Mesenchymal stem cell (in vitro differentiated cells and primary cell): Measurements from ENCODE around the gene MAN1C1.

Experiments
- DNase-seq: peaks from one replicate; pipeline ENCODE4 v3.0.0-alpha.2; 2013
- H2AFZ ChIP-seq: one replicate; pipeline ENCODE4 v1.6.1; 2013; ENCODE audit warnings: low read depth, mild to moderate bottlenecking, control low read depth, inconsistent platforms, low read length, moderate library complexity
- H2AK5ac ChIP-seq: 2 replicates; pipeline ENCODE4 v1.6.1; 2013; ENCODE audit warnings: low read length, moderate library complexity, mild to moderate bottlenecking, inconsistent platforms; ENCODE audit not compliant: severe bottlenecking
- H2BK120ac ChIP-seq: one replicate; pipeline ENCODE4 v1.6.1; 2013; ENCODE audit warnings: low read depth, mild to moderate bottlenecking, inconsistent platforms, low read length, moderate library complexity
- H2BK12ac ChIP-seq, 2 experiments: one replicate each; pipeline ENCODE4 v1.6.1; 2013; ENCODE audit warnings: inconsistent platforms in 2 of 2, low read length in 2 of 2, mild to moderate bottlenecking in 2 of 2, moderate library complexity in 2 of 2, control low read depth in 1 of 2
- H2BK15ac ChIP-seq: one replicate; pipeline ENCODE4 v1.6.1; 2013; ENCODE audit warnings: mild to moderate bottlenecking, low read depth, inconsistent platforms; ENCODE audit not compliant: poor library complexity, severe bottlenecking
- H2BK5ac ChIP-seq: 2 replicates; pipeline ENCODE4 v1.6.1; 2013; ENCODE audit warnings: low read depth, mild to moderate bottlenecking, low read length, control low read depth, inconsistent platforms; ENCODE audit not compliant: poor library complexity, severe bottlenecking
- H3K14ac ChIP-seq, 2 experiments: one replicate each; pipeline ENCODE4 v1.6.1; 2013; ENCODE audit warnings: inconsistent platforms in 2 of 2, low read length in 2 of 2, control low read depth in 1 of 2, mild to moderate bottlenecking in 1 of 2, moderate library complexity in 1 of 2
- H3K18ac ChIP-seq, 2 experiments: one replicate each; pipeline ENCODE4 v1.6.1; 2013; ENCODE audit warnings: inconsistent platforms in 2 of 2, low read length in 2 of 2, control low read depth in 1 of 2, low read depth in 1 of 2, mild to moderate bottlenecking in 1 of 2
- H3K23ac ChIP-seq, 2 experiments: one replicate each; pipeline ENCODE4 v1.6.1; 2013; ENCODE audit warnings: inconsistent platforms in 2 of 2, low read length in 2 of 2, mild to moderate bottlenecking in 2 of 2, moderate library complexity in 2 of 2, control low read depth in 1 of 2
- H3K27ac ChIP-seq: 2 replicates; pipeline ENCODE4 v1.5.1; 2013; ENCODE audit warnings: mild to moderate bottlenecking, moderate library complexity, low read length, control low read depth, inconsistent platforms; ENCODE audit not compliant: poor library complexity, severe bottlenecking
- H3K27me3 ChIP-seq, 2 experiments: 2 replicates each; pipeline versions ENCODE4 v1.6.1 to v1.7.0; 2013; ENCODE audit warnings: low read length in 2 of 2, mild to moderate bottlenecking in 2 of 2, moderate library complexity in 2 of 2, control low read depth in 1 of 2, inconsistent platforms in 1 of 2; ENCODE audit not compliant: control insufficient read depth in 1 of 2, insufficient read depth in 1 of 2
- H3K36me3 ChIP-seq, 2 experiments: 2 replicates each; pipeline versions ENCODE4 v1.6.1 to v1.7.0; 2013; ENCODE audit warnings: low read length in 2 of 2, control low read depth in 1 of 2, inconsistent platforms in 1 of 2, low read depth in 1 of 2, mild to moderate bottlenecking in 1 of 2; ENCODE audit not compliant: insufficient read depth in 2 of 2, control insufficient read depth in 1 of 2
- H3K4ac ChIP-seq, 2 experiments: one replicate each; pipeline ENCODE4 v1.6.1; 2013; ENCODE audit warnings: inconsistent platforms in 2 of 2, low read length in 2 of 2, mild to moderate bottlenecking in 2 of 2, moderate library complexity in 2 of 2, control low read depth in 1 of 2, low read depth in 1 of 2
- H3K4me1 ChIP-seq: 2 replicates; pipeline ENCODE4 v1.6.1; 2013; ENCODE audit warnings: low read depth, low read length, control low read depth; ENCODE audit not compliant: control insufficient read depth, insufficient read depth
- H3K4me2 ChIP-seq: 2 replicates; pipeline ENCODE4 v1.6.1; 2013; ENCODE audit warnings: low read length, mild to moderate bottlenecking, inconsistent platforms; ENCODE audit not compliant: poor library complexity, severe bottlenecking
- H3K4me3 ChIP-seq, 2 experiments: 2 replicates each; pipeline versions ENCODE4 v1.5.1 to v1.7.0; 2013; ENCODE audit warnings: low read length in 2 of 2, mild to moderate bottlenecking in 2 of 2, control low read depth in 1 of 2, low read depth in 1 of 2; ENCODE audit not compliant: insufficient read depth in 1 of 2
- H3K79me1 ChIP-seq: replicated peaks from 2 replicates; pipeline ENCODE4 v1.6.1; 2013; ENCODE audit warnings: mild to moderate bottlenecking, control low read depth, low read length, inconsistent platforms; ENCODE audit not compliant: poor library complexity, severe bottlenecking
- H3K9ac ChIP-seq: 2 replicates; pipeline ENCODE4 v1.7.0; 2013; ENCODE audit warnings: mild to moderate bottlenecking, low read length, moderate library complexity
- H3K9me3 ChIP-seq: 2 replicates; pipeline ENCODE4 v1.7.0; 2013; ENCODE audit warnings: mild to moderate bottlenecking, low read length; ENCODE audit not compliant: control insufficient read depth
- H4K8ac ChIP-seq: one replicate; pipeline ENCODE4 v1.6.1; 2013; ENCODE audit warnings: inconsistent platforms, mild to moderate bottlenecking, low read length, moderate library complexity
- H4K91ac ChIP-seq: one replicate; pipeline ENCODE4 v1.6.1; 2013; ENCODE audit warnings: mild to moderate bottlenecking, low read length, inconsistent platforms
- WGBS: methylation state at CpG from one replicate; pipeline ENCODE4 v1.1.7; 2013; ENCODE audit warnings: mixed read lengths; 5-methylcytosine and 5-hydroxymethylcytosine counted together

MAN1C1 gene

GRCh38 chr1:25731148-25731547, 114.6 kb downstream of the MAN1C1 start:
- H3K23ac ChIP-seq = no peak overlapping the region
- no peak for DNase-seq
- no peak overlapping the region for H2AK5ac ChIP-seq
- no peak overlapping the region for H4K91ac ChIP-seq
- no peak overlapping the region for H3K18ac ChIP-seq
- H3K4ac ChIP-seq = no peak overlapping the region
- no peak overlapping the region for H4K8ac ChIP-seq
- H2AFZ ChIP-seq = no peak overlapping the region
- H3K79me1 ChIP-seq = no peaks in the 10 kb centered on the region
- H3K4me1 ChIP-seq = peaks cover 19% of the 10 kb centered on the region
- H3K27ac ChIP-seq = no peak overlapping the region
- H3K14ac ChIP-seq = no peak overlapping the region
- peaks cover 0 to 39% of the 10 kb centered on the region in 2 experiments for H3K27me3 ChIP-seq
- no peak overlapping the region for H2BK120ac ChIP-seq
- no peak overlapping the region for H2BK15ac ChIP-seq
- H3K9me3 ChIP-seq = no peaks in the 10 kb centered on the region
- 98% methylated on average over 4 of the region's 5 CpGs for WGBS
- no peak overlapping the region for H3K4me3 ChIP-seq
- peaks cover 0 to 3% of the 10 kb centered on the region in 2 experiments for H3K36me3 ChIP-seq
- no peak overlapping the region for H2BK5ac ChIP-seq
- no peak overlapping the region for H2BK12ac ChIP-seq
- no peak overlapping the region for H3K9ac ChIP-seq
- H3K4me2 ChIP-seq = no peak overlapping the region

DNA sequence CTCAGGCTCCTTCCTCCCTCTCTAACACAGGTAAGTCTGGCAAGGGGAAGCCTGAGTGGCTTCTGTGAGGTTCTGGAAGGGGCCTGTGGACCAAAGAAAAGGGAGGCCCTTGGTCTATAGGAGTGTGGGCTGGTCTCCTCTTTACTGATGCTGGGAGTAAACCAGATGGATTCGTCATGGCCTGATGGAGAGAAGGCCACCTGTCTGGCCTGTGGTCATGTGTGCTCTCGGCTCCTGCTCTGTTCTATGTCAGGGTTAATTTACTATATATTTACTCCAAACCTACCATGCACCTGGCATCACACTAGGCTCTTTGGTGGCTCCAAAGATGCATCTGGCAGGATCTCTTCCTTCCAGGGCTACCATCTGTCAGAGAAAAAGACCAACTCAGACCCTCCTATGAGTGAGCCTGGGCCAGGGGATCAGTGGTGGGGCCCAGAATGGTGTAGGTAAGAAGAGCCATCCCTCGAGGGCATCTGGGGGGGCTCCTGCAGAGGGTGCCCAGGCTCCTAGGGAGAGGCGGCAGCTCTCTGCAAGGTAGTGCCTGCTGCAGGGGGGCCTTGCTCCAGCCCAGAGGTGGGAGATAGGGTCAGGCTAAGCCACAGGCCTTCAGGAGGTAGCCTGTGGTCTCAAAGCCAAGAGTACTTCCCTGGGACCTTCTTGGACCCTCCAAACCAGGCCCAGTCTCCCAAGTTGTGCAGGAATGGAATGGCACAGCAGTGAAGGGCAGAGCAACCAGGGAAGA, 115.2 kb downstream of the MAN1C1 start:
- H4K91ac ChIP-seq = no peak overlapping the region
- H3K79me1 ChIP-seq = no peaks in the 10 kb centered on the region
- H3K9ac ChIP-seq = no peak overlapping the region
- H2BK5ac ChIP-seq = no peak overlapping the region
- no peak overlapping the region for H2BK12ac ChIP-seq
- no peak overlapping the region for H2AFZ ChIP-seq
- H3K9me3 ChIP-seq = no peaks in the 10 kb centered on the region
- no peak overlapping the region for H2BK15ac ChIP-seq
- no peak overlapping the region for H2BK120ac ChIP-seq
- no peak overlapping the region for H3K27ac ChIP-seq
- no peak overlapping the region for H3K18ac ChIP-seq
- peaks cover 19% of the 10 kb centered on the region for H3K4me1 ChIP-seq
- H3K4ac ChIP-seq = no peak overlapping the region
- WGBS = 77% methylated on average over 4 of the region's 4 CpGs
- H3K14ac ChIP-seq = no peak overlapping the region
- H3K27me3 ChIP-seq = peaks cover 0 to 36% of the 10 kb centered on the region in 2 experiments
- no peak overlapping the region for H2AK5ac ChIP-seq
- peaks cover 0 to 3% of the 10 kb centered on the region in 2 experiments for H3K36me3 ChIP-seq
- no peak overlapping the region for H3K4me2 ChIP-seq
- DNase-seq = no peak
- no peak overlapping the region for H3K4me3 ChIP-seq
- H3K23ac ChIP-seq = no peak overlapping the region
- H4K8ac ChIP-seq = no peak overlapping the region

GRCh38 chr1:25732821-25733220, 116.2 kb downstream of the MAN1C1 start:
- 80% methylated on average over 4 of the region's 4 CpGs for WGBS
- no peak for DNase-seq

GRCh38 chr1:25733271-25733670, 116.7 kb downstream of the MAN1C1 start:
- Histone ChIP-seq H3K9me3 (no peaks in the 10 kb centered on the region), H3K27ac (no peak overlapping the region), H2AK5ac (no peak overlapping the region), H2BK5ac (no peak overlapping the region), H3K79me1 (no peaks in the 10 kb centered on the region), H3K4me1 (peaks cover 10% of the 10 kb centered on the region), H3K4me2 (no peak overlapping the region), H2BK12ac (no peak overlapping the region), H4K8ac (no peak overlapping the region), H3K36me3 (peaks cover 0 to 10% of the 10 kb centered on the region in 2 experiments), H3K27me3 (peaks cover 0 to 42% of the 10 kb centered on the region in 2 experiments), H3K4ac (no peak overlapping the region), H2AFZ (no peak overlapping the region), H3K18ac (no peak overlapping the region), H2BK15ac (no peak overlapping the region), H3K9ac (no peak overlapping the region), H3K14ac (no peak overlapping the region), H4K91ac (no peak overlapping the region), H3K23ac (no peak overlapping the region), H2BK120ac (no peak overlapping the region), H3K4me3 (no peak overlapping the region)
- 88% methylated on average over 8 of the region's 9 CpGs for WGBS
- DNase-seq = no peak

More at GRCh38 chr1:25732821-25733220, 116.2 kb downstream of the MAN1C1 start:
- Histone ChIP-seq H3K4me2 (no peak overlapping the region), H4K91ac (no peak overlapping the region), H3K4me3 (no peak overlapping the region), H2AFZ (no peak overlapping the region), H3K4me1 (peaks cover 13% of the 10 kb centered on the region), H3K27me3 (peaks cover 0 to 40% of the 10 kb centered on the region in 2 experiments), H4K8ac (no peak overlapping the region), H2BK12ac (no peak overlapping the region), H3K23ac (no peak overlapping the region), H2AK5ac (no peak overlapping the region), H3K18ac (no peak overlapping the region), H3K36me3 (peaks cover 0 to 9% of the 10 kb centered on the region in 2 experiments), H3K14ac (no peak overlapping the region), H3K9me3 (no peaks in the 10 kb centered on the region), H3K4ac (no peak overlapping the region), H2BK120ac (no peak overlapping the region), H2BK15ac (no peak overlapping the region), H2BK5ac (no peak overlapping the region), H3K79me1 (no peaks in the 10 kb centered on the region), H3K27ac (no peak overlapping the region), H3K9ac (no peak overlapping the region)
